IMR-90 (cell line): ENCODE measurements around the gene SLC3A2. TPM values are rescaled to one million over a fixed set of nuclear protein-coding genes. Genes with fewer than 3 reads are reported as not detected.

Source experiments
- ATAC-seq: fragments of 200-7000 bp; cut with Tn5 transposase; 2 replicates; pipeline ENCODE4 v1.9.1; 2020; ENCODE audit warnings: low read depth, mild to moderate bottlenecking, moderate library complexity
- BruUV-seq: library from RNA; stranded (reverse); fragments of 400-500 nt; replicated peaks from 2 replicates; lab custom pipeline; 2021; lab: Mats Ljungman, UMichigan
- CTCF ChIA-PET: fragments of 300-600 bp; formaldehyde crosslinking; extraction: SDS; loops from one replicate; lab custom pipeline; 2021; ENCODE audit warnings: antibody characterized with exemption; lab: Yijun Ruan, JAX
- POLR2A ChIA-PET: fragments of 300-600 bp; sonication (Branson Sonifier 250); formaldehyde crosslinking; loops from one replicate; lab custom pipeline; 2022; ENCODE audit warnings: antibody characterized with exemption; ENCODE audit not compliant: unreplicated experiment; lab: Charles Lee
- DNase-seq: peaks from one replicate; pipeline ENCODE4 v3.0.0; 2013
- H2AFZ ChIP-seq: replicated peaks from 2 replicates; pipeline ENCODE3; 2013; ENCODE audit warnings: low read length, mild to moderate bottlenecking; ENCODE audit not compliant: poor library complexity
- H2AK5ac ChIP-seq: 2 replicates; pipeline ENCODE4 v1.6.1; 2013; ENCODE audit warnings: low read depth, low read length, inconsistent platforms
- H2AK9ac ChIP-seq: replicated peaks from 2 replicates; pipeline ENCODE3; 2013; ENCODE audit warnings: mild to moderate bottlenecking, low read depth, low read length, moderate library complexity; ENCODE audit not compliant: poor library complexity
- H2BK120ac ChIP-seq: 2 replicates; pipeline ENCODE4 v1.6.1; 2013; ENCODE audit warnings: low read depth, low read length, inconsistent platforms
- H2BK15ac ChIP-seq: 3 replicates; pipeline ENCODE4 v1.6.1; 2013; ENCODE audit warnings: low read depth, low read length, inconsistent platforms
- H2BK20ac ChIP-seq: 2 replicates; pipeline ENCODE4 v1.6.1; 2013; ENCODE audit warnings: low read depth, mild to moderate bottlenecking, inconsistent platforms, low read length, moderate library complexity
- H2BK5ac ChIP-seq: 2 replicates; pipeline ENCODE4 v1.6.1; 2013; ENCODE audit warnings: mild to moderate bottlenecking, low read depth, low read length, inconsistent platforms; ENCODE audit not compliant: poor library complexity, severe bottlenecking
- H3K14ac ChIP-seq: replicated peaks from 2 replicates; pipeline ENCODE4 v1.6.1; 2013; ENCODE audit warnings: low read depth, low read length, inconsistent platforms
- H3K18ac ChIP-seq: 2 replicates; pipeline ENCODE4 v1.6.1; 2013; ENCODE audit warnings: low read depth, low read length, control low read depth
- H3K23ac ChIP-seq: 2 replicates; pipeline ENCODE4 v1.6.1; 2013; ENCODE audit warnings: low read depth, low read length, inconsistent platforms
- H3K27ac ChIP-seq: 2 replicates; pipeline ENCODE4 v1.5.1; 2013; ENCODE audit warnings: mild to moderate bottlenecking, control low read depth, low read length; ENCODE audit not compliant: insufficient read depth
- H3K27me3 ChIP-seq: 2 replicates; pipeline ENCODE4 v1.6.1; 2013; ENCODE audit warnings: low read length; ENCODE audit not compliant: control insufficient read depth, insufficient read depth
- H3K36me3 ChIP-seq: 2 replicates; pipeline ENCODE4 v1.6.1; 2013; ENCODE audit warnings: low read length, mixed read lengths; ENCODE audit not compliant: control insufficient read depth, insufficient read depth
- H3K4ac ChIP-seq: 2 replicates; pipeline ENCODE4 v1.6.1; 2013; ENCODE audit warnings: low read depth, low read length, inconsistent platforms
- H3K4me1 ChIP-seq: 2 replicates; pipeline ENCODE4 v1.6.1; 2013; ENCODE audit warnings: low read length, mixed read lengths; ENCODE audit not compliant: control insufficient read depth, insufficient read depth
- H3K4me2 ChIP-seq: 2 replicates; pipeline ENCODE4 v1.6.1; 2013; ENCODE audit warnings: low read depth, mild to moderate bottlenecking, control low read depth, low read length, moderate library complexity
- H3K4me3 ChIP-seq: 2 replicates; pipeline ENCODE4 v1.5.1; 2013; ENCODE audit warnings: low read depth, mild to moderate bottlenecking, control low read depth, low read length, moderate library complexity; ENCODE audit not compliant: insufficient read depth
- H3K56ac ChIP-seq: 2 replicates; pipeline ENCODE4 v1.6.1; 2013; ENCODE audit warnings: low read length, inconsistent platforms; ENCODE audit not compliant: insufficient read depth; ENCODE audit errors: extremely low read depth
- H3K79me1 ChIP-seq, 2 experiments: 2 replicates each; pipeline ENCODE4 v1.6.1; 2013; ENCODE audit warnings: low read length in 2 of 2, inconsistent platforms in 1 of 2, low read depth in 1 of 2
- H3K9ac ChIP-seq: 2 replicates; pipeline ENCODE4 v1.6.1; 2013; ENCODE audit warnings: low read depth, low read length, control low read depth
- H3K9me1 ChIP-seq: 2 replicates; pipeline ENCODE4 v1.6.1; 2013; ENCODE audit warnings: low read length, inconsistent platforms; ENCODE audit not compliant: insufficient read depth
- H3K9me3 ChIP-seq: 2 replicates; pipeline ENCODE4 v1.6.1; 2013; ENCODE audit warnings: low read length; ENCODE audit not compliant: control insufficient read depth, insufficient read depth
- H4K20me1 ChIP-seq: 2 replicates; pipeline ENCODE4 v1.6.1; 2013; ENCODE audit warnings: low read length, inconsistent platforms; ENCODE audit not compliant: insufficient read depth
- H4K5ac ChIP-seq: 2 replicates; pipeline ENCODE4 v1.6.1; 2013; ENCODE audit warnings: mild to moderate bottlenecking, low read depth, low read length, control low read depth
- H4K8ac ChIP-seq, 2 experiments: 2 replicates each; pipeline ENCODE4 v1.6.1; 2013; ENCODE audit warnings: low read depth in 2 of 2, low read length in 2 of 2, control low read depth in 1 of 2, inconsistent platforms in 1 of 2
- H4K91ac ChIP-seq: 2 replicates; pipeline ENCODE4 v1.6.1; 2013; ENCODE audit warnings: low read depth, low read length, inconsistent platforms; ENCODE audit not compliant: insufficient read depth
- BHLHE40 ChIP-seq: fragments of 150-350 bp; IDR thresholded peaks from 2 replicates; pipeline ENCODE4 v1.6.1; 2016; ENCODE audit warnings: mild to moderate bottlenecking, low read depth, low read length
- CEBPB ChIP-seq: IDR thresholded peaks from 2 replicates; pipeline ENCODE4 v1.6.1; 2012; ENCODE audit warnings: low read depth, low read length, improper control_type of control experiment
- CHD1 ChIP-seq: IDR thresholded peaks from 2 replicates; pipeline ENCODE4 v1.6.1; 2012; ENCODE audit warnings: low read depth, low read length, improper control_type of control experiment
- MAFK ChIP-seq: IDR thresholded peaks from 2 replicates; pipeline ENCODE4 v1.6.1; 2012; ENCODE audit warnings: low read depth, low read length, improper control_type of control experiment
- MAZ ChIP-seq: IDR thresholded peaks from 2 replicates; pipeline ENCODE4 v1.6.1; 2012; ENCODE audit warnings: low read depth, mild to moderate bottlenecking, low read length, improper control_type of control experiment, moderate library complexity, borderline replicate concordance
- MXI1 ChIP-seq: IDR thresholded peaks from 2 replicates; pipeline ENCODE4 v1.6.1; 2012; ENCODE audit warnings: low read depth, mild to moderate bottlenecking, low read length, moderate library complexity, borderline replicate concordance
- POLR2A ChIP-seq: IDR thresholded peaks from 2 replicates; pipeline ENCODE4 v1.6.1; 2012; ENCODE audit warnings: mild to moderate bottlenecking, low read depth, low read length
- RAD21 ChIP-seq: IDR thresholded peaks from 2 replicates; pipeline ENCODE4 v1.6.1; 2012; ENCODE audit warnings: low read length, improper control_type of control experiment
- RCOR1 ChIP-seq: IDR thresholded peaks from 2 replicates; pipeline ENCODE4 v1.6.1; 2012; ENCODE audit warnings: mild to moderate bottlenecking, low read length, improper control_type of control experiment; ENCODE audit not compliant: insufficient replicate concordance
- RFX5 ChIP-seq: IDR thresholded peaks from 2 replicates; pipeline ENCODE4 v1.8.0; 2012; ENCODE audit warnings: low read depth, mild to moderate bottlenecking, low read length, moderate library complexity
- SMC3 ChIP-seq: fragments of 150-350 bp; IDR thresholded peaks from 2 replicates; pipeline ENCODE4 v1.6.1; 2016; ENCODE audit warnings: low read depth, mild to moderate bottlenecking, antibody characterized with exemption, low read length, moderate library complexity
- WGBS, 2 experiments: methylation state at CpG; one replicate each; pipeline versions ENCODE4 v1.1.5 to v1.1.7; 2013; ENCODE audit warnings: missing lambda C conversion rate in 2 of 2; ENCODE audit not compliant: insufficient read length in 1 of 2; ENCODE audit errors: extremely low coverage in 2 of 2; 5-methylcytosine and 5-hydroxymethylcytosine counted together
- dilution Hi-C: fragments of 300-500 bp; cut with HindIII; formaldehyde crosslinking; loops from one replicate; pipeline ENCODE4 v1.14.3; 2018; ENCODE audit warnings: low sequenced_read_pairs; ENCODE audit not compliant: unreplicated experiment
- in situ Hi-C: fragments of 300-500 bp; cut with MboI; formaldehyde crosslinking; loops from 3 replicates; pipeline ENCODE4 v1.14.3; 2019; ENCODE audit warnings: low sequenced_read_pairs, inconsistent platforms, mixed read lengths
- intact Hi-C: fragments of 100-400 bp; cut with micrococcal nuclease; formaldehyde crosslinking; loops from 2 replicates; pipeline ENCODE4 v1.10.0; 2022
- polyA plus RNA-seq, 3 experiments: library from polyadenylated mRNA; depleted of rRNA; stranded (reverse); fragments of >200 nt; gene quantifications; 2 replicates each; pipeline ENCODE4 v1.2.3, GENCODE V29; 2012; ENCODE audit warnings: low replicate concordance in 1 of 3
- total RNA-seq: library from RNA; depleted of rRNA; stranded (reverse); fragments of >200 nt; gene quantifications from 2 replicates; pipeline ENCODE4 v1.2.3, GENCODE V29; 2012
- TF ChIP-seq, protein P1 (sequence below): fragments of 150-350 bp; IDR thresholded peaks from 2 replicates; pipeline ENCODE4 v1.6.1; 2016; ENCODE audit warnings: low read depth, mild to moderate bottlenecking, low read length, moderate library complexity, borderline replicate concordance

Gene SLC3A2
- total and polyA plus RNA-seq, 2 of the 4 experiments (the other 2 are of a cell fraction) = 140 to 239 TPM

GRCh38 chr11:62918531-62918930 is 37.8 kb downstream of the SLC3A2 start:
- no peaks in the 10 kb centered on the region for H4K20me1 ChIP-seq
- intact Hi-C loops (no loop called here), dilution Hi-C loops (no loop called here), in situ Hi-C loops (no loop called here)
- H2AFZ ChIP-seq = no peak overlapping the region
- H2AK9ac ChIP-seq = no peak overlapping the region
- H3K56ac ChIP-seq = no peak overlapping the region
- no peak overlapping the region for H3K4me3 ChIP-seq
- no peak overlapping the region for H3K4me2 ChIP-seq
- no TSS peak for BruUV-seq
- ATAC-seq = no peak
- H4K91ac ChIP-seq = no peak overlapping the region
- no peaks in the 10 kb centered on the region for H3K79me1 ChIP-seq
- H3K23ac ChIP-seq = no peak overlapping the region
- H2AK5ac ChIP-seq = no peak overlapping the region
- H3K27me3 ChIP-seq = peaks cover 67% of the 10 kb centered on the region
- H2BK120ac ChIP-seq = no peak overlapping the region
- H3K9ac ChIP-seq = no peak overlapping the region
- POLR2A ChIA-PET = no interaction called here
- H2BK20ac ChIP-seq = no peak overlapping the region
- no peaks in the 10 kb centered on the region for H3K36me3 ChIP-seq
- H3K9me1 ChIP-seq = no peaks in the 10 kb centered on the region
- no peak overlapping the region for H3K4ac ChIP-seq
- peaks cover 2% of the 10 kb centered on the region; the same call in 1 of the 2 replicates for H3K4me1 ChIP-seq
- CTCF ChIA-PET = no interaction called here
- no peak for DNase-seq
- no peak overlapping the region for H2BK5ac ChIP-seq
- no peak overlapping the region for H4K8ac ChIP-seq
- 35% methylated on average over 5 of the region's 5 CpGs; no CpG with 5 or more reads in 1 of the 2 experiments for WGBS, 2 experiments
- H3K9me3 ChIP-seq = no peaks in the 10 kb centered on the region; the same call in 1 of the 2 replicates
- TF ChIP-seq BHLHE40 (no peak), RFX5 (no peak), SMC3 (no peak), POLR2A (no peak), RCOR1 (no peak), MXI1 (no peak), MAZ (no peak), MAFK (no peak), CHD1 (no peak), RAD21 (no peak), CEBPB (no peak)
- TF ChIP-seq, protein P1, sequence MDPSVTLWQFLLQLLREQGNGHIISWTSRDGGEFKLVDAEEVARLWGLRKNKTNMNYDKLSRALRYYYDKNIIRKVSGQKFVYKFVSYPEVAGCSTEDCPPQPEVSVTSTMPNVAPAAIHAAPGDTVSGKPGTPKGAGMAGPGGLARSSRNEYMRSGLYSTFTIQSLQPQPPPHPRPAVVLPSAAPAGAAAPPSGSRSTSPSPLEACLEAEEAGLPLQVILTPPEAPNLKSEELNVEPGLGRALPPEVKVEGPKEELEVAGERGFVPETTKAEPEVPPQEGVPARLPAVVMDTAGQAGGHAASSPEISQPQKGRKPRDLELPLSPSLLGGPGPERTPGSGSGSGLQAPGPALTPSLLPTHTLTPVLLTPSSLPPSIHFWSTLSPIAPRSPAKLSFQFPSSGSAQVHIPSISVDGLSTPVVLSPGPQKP = no peak
- H3K27ac ChIP-seq = no peak overlapping the region
- H2BK15ac ChIP-seq = no peak overlapping the region
- no peak overlapping the region for H4K5ac ChIP-seq
- no peak overlapping the region for H3K14ac ChIP-seq
- no peak overlapping the region for H3K18ac ChIP-seq
